HepG2 (cell line): Measurements from ENCODE around the gene CDC20. TPM values are rescaled to one million over a fixed set of nuclear protein-coding genes. Genes with fewer than 3 reads are reported as not detected.

Source experiments
- ATF2 ChIP-seq: sonication (generic); formaldehyde crosslinking; IDR thresholded peaks from 2 replicates; pipeline ENCODE4 v1.4.0; 2020; ENCODE audit warnings: missing genetic modification reagents
- BCL6 ChIP-seq: IDR thresholded peaks from 2 replicates; pipeline ENCODE4 v1.6.1; 2016; ENCODE audit warnings: missing genetic modification reagents, missing compliant biosample characterization
- IRF9 ChIP-seq: sonication (generic); formaldehyde crosslinking; IDR thresholded peaks from 2 replicates; pipeline ENCODE4 v1.8.0; 2022; ENCODE audit warnings: missing genetic modification reagents, mild to moderate bottlenecking, borderline replicate concordance
- KDM5B ChIP-seq: sonication (generic); formaldehyde crosslinking; IDR thresholded peaks from 2 replicates; pipeline ENCODE4 v1.4.0; 2020; ENCODE audit warnings: missing genetic modification reagents, mild to moderate bottlenecking, borderline replicate concordance
- KMT2B ChIP-seq: IDR thresholded peaks from 2 replicates; pipeline ENCODE4 v1.6.1; 2016; ENCODE audit warnings: missing genetic modification reagents, missing compliant biosample characterization
- MTA3 ChIP-seq: sonication (generic); formaldehyde crosslinking; IDR thresholded peaks from 2 replicates; pipeline ENCODE4 v1.4.0; 2020; ENCODE audit warnings: missing genetic modification reagents
- PAWR ChIP-seq: sonication (generic); formaldehyde crosslinking; IDR thresholded peaks from 2 replicates; pipeline ENCODE4 v1.4.0; 2020; ENCODE audit warnings: missing genetic modification reagents, mild to moderate bottlenecking, borderline replicate concordance
- SALL2 ChIP-seq: sonication (generic); formaldehyde crosslinking; IDR thresholded peaks from 2 replicates; pipeline ENCODE4 v1.8.1; 2023; ENCODE audit warnings: mild to moderate bottlenecking, missing genetic modification reagents, inconsistent platforms
- SRF ChIP-seq: IDR thresholded peaks from 2 replicates; pipeline ENCODE4 v1.6.1; 2011; ENCODE audit warnings: mild to moderate bottlenecking, low read depth, low read length, moderate library complexity
- TRIM24 ChIP-seq: sonication (generic); formaldehyde crosslinking; IDR thresholded peaks from 2 replicates; pipeline ENCODE4 v1.8.0; 2022; ENCODE audit warnings: mild to moderate bottlenecking, missing genetic modification reagents
- ZBTB33 ChIP-seq: sonication (generic); formaldehyde crosslinking; IDR thresholded peaks from 2 replicates; pipeline ENCODE4 v1.4.0; 2020; ENCODE audit warnings: missing genetic modification reagents
- ZNF234 ChIP-seq: sonication (generic); formaldehyde crosslinking; conservative IDR thresholded peaks from 2 replicates; pipeline ENCODE4 v1.5.1; 2020; ENCODE audit warnings: mild to moderate bottlenecking, missing genetic modification reagents
- ZNF275 ChIP-seq: sonication (generic); formaldehyde crosslinking; IDR thresholded peaks from 2 replicates; pipeline ENCODE4 v1.8.0; 2022; ENCODE audit warnings: missing genetic modification reagents, mild to moderate bottlenecking, inconsistent platforms, borderline replicate concordance
- ZNF549 ChIP-seq: sonication (generic); formaldehyde crosslinking; IDR thresholded peaks from 2 replicates; pipeline ENCODE4 v1.5.0; 2020; ENCODE audit warnings: missing genetic modification reagents
- polyA plus RNA-seq, 8 experiments: library from polyadenylated mRNA; depleted of rRNA in 3 of 8; stranded (reverse) in 7 of 8; unstranded in 1 of 8; fragments of >200 nt; fragmentation: Illumina TruSeq in 4 of 8; extraction: Trizol in 4 of 8; gene quantifications; 2 replicates each; pipeline versions ENCODE4 v1.2.1 to v1.2.3, GENCODE V29; 2011 to 2016; ENCODE audit warnings: low read depth in 4 of 8, missing spikeins in 1 of 8, mixed read lengths in 1 of 8; ENCODE audit not compliant: insufficient read depth in 1 of 8
- total RNA-seq, 5 experiments: library from RNA; depleted of rRNA; stranded (reverse); fragments of >200 nt; fragmentation: Illumina TruSeq; extraction: Trizol; gene quantifications; 2 replicates each; pipeline ENCODE4 v1.2.3, GENCODE V29; 2016; ENCODE audit warnings: low read depth in 1 of 5
- TF ChIP-seq, protein P1 (sequence below): sonication (generic); formaldehyde crosslinking; IDR thresholded peaks from 2 replicates; pipeline ENCODE4 v1.8.1; 2023; ENCODE audit warnings: mild to moderate bottlenecking, missing genetic modification reagents, borderline replicate concordance
- TF ChIP-seq, protein P2 (sequence below): fragments of 450-650 bp; IDR thresholded peaks from 2 replicates; pipeline ENCODE4 v1.6.1; 2017; ENCODE audit warnings: mild to moderate bottlenecking
- TF ChIP-seq, protein P3 (sequence below): sonication (generic); formaldehyde crosslinking; IDR thresholded peaks from 2 replicates; pipeline ENCODE4 v1.8.1; 2023; ENCODE audit warnings: mild to moderate bottlenecking, missing genetic modification reagents

Gene CDC20
- total and polyA plus RNA-seq, 2 of the 13 experiments (the other 11 are each of a cell fraction or from before 2014, with no cell fraction given): 57.9 to 90.0 TPM

DNA sequence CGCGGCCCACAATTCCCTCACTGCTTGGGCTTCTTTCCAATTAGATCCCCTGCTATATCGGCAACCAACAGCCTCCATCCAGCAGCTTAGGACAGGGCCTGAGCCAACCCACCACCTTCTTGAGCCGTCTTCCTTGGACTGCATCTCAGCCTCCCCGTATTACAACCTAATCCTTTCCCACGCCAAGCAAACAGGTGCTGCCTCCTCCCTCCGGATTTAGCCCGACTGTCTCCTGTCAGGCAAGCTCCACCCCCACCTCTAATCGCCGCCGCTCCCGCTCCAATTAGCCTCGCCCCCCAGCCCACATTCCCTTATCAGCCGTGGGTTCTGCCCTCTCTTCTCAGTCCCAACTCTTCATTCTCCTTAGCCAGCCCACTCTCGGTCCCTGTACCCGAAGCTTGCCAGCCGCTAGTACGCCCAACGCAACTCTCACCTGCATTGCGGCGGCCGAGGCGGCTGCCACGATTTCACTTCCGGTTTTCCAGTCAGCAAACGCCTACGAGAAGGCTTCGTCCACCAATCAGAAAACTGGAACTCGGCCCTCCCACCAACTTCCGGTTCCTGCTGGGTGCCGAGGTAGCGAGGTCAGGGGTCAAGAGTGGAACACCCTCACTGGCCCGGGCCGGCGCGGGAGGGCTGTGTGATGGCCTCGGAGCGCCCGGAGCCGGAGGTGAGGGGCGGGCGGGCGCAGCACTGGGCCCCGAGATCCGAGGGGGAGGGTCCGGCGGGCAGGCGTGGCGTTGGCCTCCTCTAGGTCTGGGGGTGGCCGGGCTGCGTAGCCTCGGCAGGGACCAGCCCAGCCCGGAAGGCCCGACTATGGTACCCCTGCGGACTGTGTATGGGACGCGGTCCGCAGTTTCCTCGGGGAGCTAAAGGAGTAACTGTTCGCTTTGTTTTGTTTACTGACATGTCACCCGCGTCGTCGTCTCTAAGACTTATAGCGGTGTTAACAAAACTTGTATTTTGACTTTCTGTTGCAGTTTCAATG is 30.8 kb downstream of the CDC20 start, which contains the start of the genes MED8 and SZT2 (continued):
- TF ChIP-seq PAWR (CRISPR knock-in tag) (no peak), KMT2B (CRISPR knock-in tag) (peak; percentile 92), ATF2 (peak; percentile 63; the same call in 1 of the 2 replicates), SRF (no peak), MTA3 (no peak), IRF9 (CRISPR knock-in tag) (peak; percentile 92; the same call in 1 of the 2 replicates), SALL2 (CRISPR knock-in tag) (no peak), ZNF234 (CRISPR knock-in tag) (no peak), ZBTB33 (CRISPR knock-in tag) (no peak), TRIM24 (CRISPR knock-in tag) (no peak), ZNF275 (CRISPR knock-in tag) (peak; percentile 58; the same call in 1 of the 2 replicates), KDM5B (CRISPR knock-in tag) (peak; percentile 72; the same call in 1 of the 2 replicates), BCL6 (CRISPR knock-in tag) (no peak), ZNF549 (no peak)
- TF ChIP-seq, protein P1, sequence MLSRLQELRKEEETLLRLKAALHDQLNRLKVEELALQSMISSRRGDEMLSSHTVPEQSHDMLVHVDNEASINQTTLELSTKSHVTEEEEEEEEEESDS (CRISPR knock-in tag): peak; percentile 33; the same call in 1 of the 2 replicates
- TF ChIP-seq, protein P2, sequence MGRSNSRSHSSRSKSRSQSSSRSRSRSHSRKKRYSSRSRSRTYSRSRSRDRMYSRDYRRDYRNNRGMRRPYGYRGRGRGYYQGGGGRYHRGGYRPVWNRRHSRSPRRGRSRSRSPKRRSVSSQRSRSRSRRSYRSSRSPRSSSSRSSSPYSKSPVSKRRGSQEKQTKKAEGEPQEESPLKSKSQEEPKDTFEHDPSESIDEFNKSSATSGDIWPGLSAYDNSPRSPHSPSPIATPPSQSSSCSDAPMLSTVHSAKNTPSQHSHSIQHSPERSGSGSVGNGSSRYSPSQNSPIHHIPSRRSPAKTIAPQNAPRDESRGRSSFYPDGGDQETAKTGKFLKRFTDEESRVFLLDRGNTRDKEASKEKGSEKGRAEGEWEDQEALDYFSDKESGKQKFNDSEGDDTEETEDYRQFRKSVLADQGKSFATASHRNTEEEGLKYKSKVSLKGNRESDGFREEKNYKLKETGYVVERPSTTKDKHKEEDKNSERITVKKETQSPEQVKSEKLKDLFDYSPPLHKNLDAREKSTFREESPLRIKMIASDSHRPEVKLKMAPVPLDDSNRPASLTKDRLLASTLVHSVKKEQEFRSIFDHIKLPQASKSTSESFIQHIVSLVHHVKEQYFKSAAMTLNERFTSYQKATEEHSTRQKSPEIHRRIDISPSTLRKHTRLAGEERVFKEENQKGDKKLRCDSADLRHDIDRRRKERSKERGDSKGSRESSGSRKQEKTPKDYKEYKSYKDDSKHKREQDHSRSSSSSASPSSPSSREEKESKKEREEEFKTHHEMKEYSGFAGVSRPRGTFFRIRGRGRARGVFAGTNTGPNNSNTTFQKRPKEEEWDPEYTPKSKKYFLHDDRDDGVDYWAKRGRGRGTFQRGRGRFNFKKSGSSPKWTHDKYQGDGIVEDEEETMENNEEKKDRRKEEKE: no peak
- TF ChIP-seq, protein P3, sequence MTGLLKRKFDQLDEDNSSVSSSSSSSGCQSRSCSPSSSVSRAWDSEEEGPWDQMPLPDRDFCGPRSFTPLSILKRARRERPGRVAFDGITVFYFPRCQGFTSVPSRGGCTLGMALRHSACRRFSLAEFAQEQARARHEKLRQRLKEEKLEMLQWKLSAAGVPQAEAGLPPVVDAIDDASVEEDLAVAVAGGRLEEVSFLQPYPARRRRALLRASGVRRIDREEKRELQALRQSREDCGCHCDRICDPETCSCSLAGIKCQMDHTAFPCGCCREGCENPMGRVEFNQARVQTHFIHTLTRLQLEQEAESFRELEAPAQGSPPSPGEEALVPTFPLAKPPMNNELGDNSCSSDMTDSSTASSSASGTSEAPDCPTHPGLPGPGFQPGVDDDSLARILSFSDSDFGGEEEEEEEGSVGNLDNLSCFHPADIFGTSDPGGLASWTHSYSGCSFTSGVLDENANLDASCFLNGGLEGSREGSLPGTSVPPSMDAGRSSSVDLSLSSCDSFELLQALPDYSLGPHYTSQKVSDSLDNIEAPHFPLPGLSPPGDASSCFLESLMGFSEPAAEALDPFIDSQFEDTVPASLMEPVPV (CRISPR knock-in tag): peak; percentile 93
